K562 (cell line): ENCODE measurements around the gene WFIKKN2.

ENCODE experiments used
- ATF2 ChIP-seq: sonication (generic); formaldehyde crosslinking; IDR thresholded peaks from 2 replicates; pipeline ENCODE4 v1.8.1; 2022; ENCODE audit warnings: missing genetic modification reagents
- CBX1 ChIP-seq: sonication (generic); IDR thresholded peaks from 2 replicates; pipeline ENCODE4 v1.6.1; 2016; ENCODE audit warnings: antibody characterized with exemption, low read depth, mild to moderate bottlenecking
- ELF2 ChIP-seq: fragments of 250-450 bp; sonication (Bioruptor Pico); IDR thresholded peaks from 2 replicates; pipeline ENCODE4 v1.5.0; 2021; ENCODE audit warnings: mild to moderate bottlenecking
- EZH2 ChIP-seq: IDR thresholded peaks from 2 replicates; pipeline ENCODE4 v1.6.1; 2012; ENCODE audit warnings: low read depth, mild to moderate bottlenecking, inconsistent platforms, low read length, borderline replicate concordance
- FOXP1 ChIP-seq: sonication (generic); formaldehyde crosslinking; IDR thresholded peaks from 2 replicates; pipeline ENCODE4 v1.8.0; 2022; ENCODE audit warnings: mild to moderate bottlenecking, missing genetic modification reagents
- GABPA ChIP-seq: fragments of 200-800 bp; sonication (Bioruptor generic); conservative IDR thresholded peaks from 2 replicates; pipeline ENCODE4 v1.6.1; 2016; ENCODE audit warnings: low read depth, missing genetic modification characterization, missing compliant biosample characterization
- JUN ChIP-seq, 2 experiments: sonication (generic) in 1 of 2; formaldehyde crosslinking in 1 of 2; IDR thresholded peaks; 2 replicates each; pipeline versions ENCODE4 v1.6.1 to v1.8.0; 2012 to 2022; ENCODE audit warnings: borderline replicate concordance in 2 of 2, mild to moderate bottlenecking in 2 of 2, improper control_type of control experiment in 1 of 2, low read depth in 1 of 2, low read length in 1 of 2, missing genetic modification reagents in 1 of 2
- ZNF12 ChIP-seq: sonication (generic); formaldehyde crosslinking; IDR thresholded peaks from 2 replicates; pipeline ENCODE4 v1.4.0; 2020; ENCODE audit warnings: mild to moderate bottlenecking, missing genetic modification reagents

GRCh38 chr17:50832267-50832863 is 3.0 kb upstream of the WFIKKN2 start:
- no peak for TF ChIP-seq GABPA (tag)
- TF ChIP-seq EZH2, result no peak
- no peak for TF ChIP-seq CBX1
- no peak for TF ChIP-seq ELF2 (CRISPR knock-in tag)
- no peak for TF ChIP-seq JUN (IDR thresholded peaks at IDR 0.05; ENCODE audit: borderline replicate concordance, low read depth, low read length)
- TF ChIP-seq JUN (CRISPR knock-in tag; IDR thresholded peaks at IDR 0.05; ENCODE audit: borderline replicate concordance), result no peak
- no peak for TF ChIP-seq ATF2 (CRISPR knock-in tag)
- no peak for TF ChIP-seq ZNF12 (CRISPR knock-in tag)
- TF ChIP-seq FOXP1 (CRISPR knock-in tag), result no peak
